ENCODE data around the gene CELF1. TPM values are rescaled to one million over a fixed set of nuclear protein-coding genes. Genes with fewer than 3 reads are reported as not detected.
A peak's percentile ranks its signal among the peaks of the same experiment; 100 is the strongest.

CELF1 gene
- total and polyA plus RNA-seq, 2 of the 13 experiments (the other 11 are each of a cell fraction or from before 2014, with no cell fraction given), result 69.0 to 80.1 TPM

DNA sequence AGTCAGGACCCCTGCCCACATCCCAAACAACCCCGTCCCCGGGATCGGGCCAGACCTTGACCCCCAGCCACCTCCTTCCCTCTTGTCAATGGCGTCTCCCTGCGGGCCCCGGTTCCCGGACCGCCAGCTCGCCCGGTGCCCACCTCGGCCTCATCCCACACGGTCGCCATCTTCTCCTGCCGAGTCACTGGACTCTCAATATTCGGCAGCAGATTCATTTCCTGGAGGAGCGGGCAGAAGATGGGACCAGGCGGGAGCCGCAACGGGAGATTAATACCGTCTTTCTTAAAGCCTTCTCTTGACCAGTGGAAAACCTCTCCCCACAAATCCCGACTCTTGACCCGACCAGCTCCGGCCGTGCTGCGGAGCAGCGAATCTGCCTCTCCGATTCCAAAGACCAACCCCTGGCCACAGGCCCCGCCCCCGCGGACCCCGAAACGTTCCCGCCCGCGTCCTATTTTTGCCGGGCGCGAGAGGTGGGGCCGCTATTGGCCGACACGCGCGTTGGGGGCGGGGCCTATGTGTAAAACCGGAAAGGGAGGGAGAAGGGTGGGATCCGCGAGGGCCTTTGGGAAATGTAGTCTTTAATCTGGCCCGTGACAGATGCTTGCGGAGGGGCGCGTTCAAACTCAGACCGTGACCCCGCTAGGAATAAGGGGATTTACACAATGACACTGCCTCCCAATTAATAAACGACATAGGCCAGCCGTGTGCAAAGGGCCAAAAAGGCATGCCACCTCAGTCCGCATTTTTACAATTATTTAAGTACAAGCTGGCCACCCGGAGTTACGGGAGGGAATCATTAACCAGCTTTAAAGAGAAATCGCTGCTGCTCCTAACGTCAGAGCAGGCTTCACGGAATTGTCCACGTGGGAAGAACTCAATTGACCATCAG, 126.6 kb downstream of the CELF1 start, which contains the start of gene PSMC3 (continued):
- no peak for TF ChIP-seq CHD4 (IDR thresholded peaks at IDR 0.05; ENCODE audit: borderline replicate concordance, low read length)
- TF ChIP-seq HOXA7 (CRISPR knock-in tag; IDR thresholded peaks at IDR 0.05), result no peak
- no peak for TF ChIP-seq ZNF550 (CRISPR knock-in tag; IDR thresholded peaks at IDR 0.05; ENCODE audit: borderline replicate concordance)
- no peak for TF ChIP-seq IRX3 (CRISPR knock-in tag; IDR thresholded peaks at IDR 0.05; ENCODE audit: borderline replicate concordance, low read depth)
- no peak for TF ChIP-seq FIP1L1 (IDR thresholded peaks at IDR 0.05; ENCODE audit: borderline replicate concordance, insufficient read depth, low read depth, low read length)
- TF ChIP-seq, protein P1, sequence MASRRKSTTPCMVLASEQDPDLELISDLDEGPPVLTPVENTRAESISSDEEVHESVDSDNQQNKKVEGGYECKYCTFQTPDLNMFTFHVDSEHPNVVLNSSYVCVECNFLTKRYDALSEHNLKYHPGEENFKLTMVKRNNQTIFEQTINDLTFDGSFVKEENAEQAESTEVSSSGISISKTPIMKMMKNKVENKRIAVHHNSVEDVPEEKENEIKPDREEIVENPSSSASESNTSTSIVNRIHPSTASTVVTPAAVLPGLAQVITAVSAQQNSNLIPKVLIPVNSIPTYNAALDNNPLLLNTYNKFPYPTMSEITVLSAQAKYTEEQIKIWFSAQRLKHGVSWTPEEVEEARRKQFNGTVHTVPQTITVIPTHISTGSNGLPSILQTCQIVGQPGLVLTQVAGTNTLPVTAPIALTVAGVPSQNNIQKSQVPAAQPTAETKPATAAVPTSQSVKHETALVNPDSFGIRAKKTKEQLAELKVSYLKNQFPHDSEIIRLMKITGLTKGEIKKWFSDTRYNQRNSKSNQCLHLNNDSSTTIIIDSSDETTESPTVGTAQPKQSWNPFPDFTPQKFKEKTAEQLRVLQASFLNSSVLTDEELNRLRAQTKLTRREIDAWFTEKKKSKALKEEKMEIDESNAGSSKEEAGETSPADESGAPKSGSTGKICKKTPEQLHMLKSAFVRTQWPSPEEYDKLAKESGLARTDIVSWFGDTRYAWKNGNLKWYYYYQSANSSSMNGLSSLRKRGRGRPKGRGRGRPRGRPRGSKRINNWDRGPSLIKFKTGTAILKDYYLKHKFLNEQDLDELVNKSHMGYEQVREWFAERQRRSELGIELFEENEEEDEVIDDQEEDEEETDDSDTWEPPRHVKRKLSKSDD (CRISPR knock-in tag; IDR thresholded peaks at IDR 0.05; ENCODE audit: low read depth), result no peak
- TF ChIP-seq, protein P2, sequence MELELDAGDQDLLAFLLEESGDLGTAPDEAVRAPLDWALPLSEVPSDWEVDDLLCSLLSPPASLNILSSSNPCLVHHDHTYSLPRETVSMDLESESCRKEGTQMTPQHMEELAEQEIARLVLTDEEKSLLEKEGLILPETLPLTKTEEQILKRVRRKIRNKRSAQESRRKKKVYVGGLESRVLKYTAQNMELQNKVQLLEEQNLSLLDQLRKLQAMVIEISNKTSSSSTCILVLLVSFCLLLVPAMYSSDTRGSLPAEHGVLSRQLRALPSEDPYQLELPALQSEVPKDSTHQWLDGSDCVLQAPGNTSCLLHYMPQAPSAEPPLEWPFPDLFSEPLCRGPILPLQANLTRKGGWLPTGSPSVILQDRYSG (CRISPR knock-in tag; IDR thresholded peaks at IDR 0.05), result no peak
- TF ChIP-seq SOX5 (CRISPR knock-in tag; IDR thresholded peaks at IDR 0.05; ENCODE audit: borderline replicate concordance), result no peak
- peak; percentile 83; the same call in 1 of the 2 replicates for TF ChIP-seq ZNF850 (CRISPR knock-in tag; conservative IDR thresholded peaks at IDR 0.05)
- TF ChIP-seq MIER3 (CRISPR knock-in tag; IDR thresholded peaks at IDR 0.05; ENCODE audit: borderline replicate concordance), result no peak
- TF ChIP-seq, protein P3, sequence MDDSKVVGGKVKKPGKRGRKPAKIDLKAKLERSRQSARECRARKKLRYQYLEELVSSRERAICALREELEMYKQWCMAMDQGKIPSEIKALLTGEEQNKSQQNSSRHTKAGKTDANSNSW (CRISPR knock-in tag; IDR thresholded peaks at IDR 0.05; ENCODE audit: borderline replicate concordance), result no peak
- TF ChIP-seq, protein P4, sequence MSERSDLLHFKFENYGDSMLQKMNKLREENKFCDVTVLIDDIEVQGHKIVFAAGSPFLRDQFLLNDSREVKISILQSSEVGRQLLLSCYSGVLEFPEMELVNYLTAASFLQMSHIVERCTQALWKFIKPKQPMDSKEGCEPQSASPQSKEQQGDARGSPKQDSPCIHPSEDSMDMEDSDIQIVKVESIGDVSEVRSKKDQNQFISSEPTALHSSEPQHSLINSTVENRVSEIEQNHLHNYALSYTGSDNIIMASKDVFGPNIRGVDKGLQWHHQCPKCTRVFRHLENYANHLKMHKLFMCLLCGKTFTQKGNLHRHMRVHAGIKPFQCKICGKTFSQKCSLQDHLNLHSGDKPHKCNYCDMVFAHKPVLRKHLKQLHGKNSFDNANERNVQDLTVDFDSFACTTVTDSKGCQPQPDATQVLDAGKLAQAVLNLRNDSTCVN (CRISPR knock-in tag; IDR thresholded peaks at IDR 0.05; ENCODE audit: borderline replicate concordance), result no peak; the same call in 1 of the 2 replicates
- TF ChIP-seq CENPT (CRISPR knock-in tag; IDR thresholded peaks at IDR 0.05; ENCODE audit: low read depth), result no peak
- no peak for TF ChIP-seq ZBTB42 (CRISPR knock-in tag; IDR thresholded peaks at IDR 0.05)
- TF ChIP-seq ZNF326 (CRISPR knock-in tag; IDR thresholded peaks at IDR 0.05; ENCODE audit: borderline replicate concordance), result no peak
- no peak for TF ChIP-seq SMARCE1 (IDR thresholded peaks at IDR 0.05; ENCODE audit: borderline replicate concordance)
- TF ChIP-seq GLMP (CRISPR knock-in tag; IDR thresholded peaks at IDR 0.05; ENCODE audit: borderline replicate concordance), result no peak
- TF ChIP-seq ZNF468 (CRISPR knock-in tag; IDR thresholded peaks at IDR 0.05), result no peak
